CD4-positive, alpha-beta T cell treated with Interferon alpha-2 for 1 hour (primary cell): ENCODE data around the gene HES1.
"Not testable (repeated sequence)": the region's sequence is repeated elsewhere in the genome, so short reads cannot be mapped to it uniquely, and the experiment has no call there.

Experiments used
- DNase-seq, 2 donors: peaks; one replicate each; pipeline ENCODE4 v3.0.0-alpha.2; 2020 to 2022

Gene HES1, protein sequence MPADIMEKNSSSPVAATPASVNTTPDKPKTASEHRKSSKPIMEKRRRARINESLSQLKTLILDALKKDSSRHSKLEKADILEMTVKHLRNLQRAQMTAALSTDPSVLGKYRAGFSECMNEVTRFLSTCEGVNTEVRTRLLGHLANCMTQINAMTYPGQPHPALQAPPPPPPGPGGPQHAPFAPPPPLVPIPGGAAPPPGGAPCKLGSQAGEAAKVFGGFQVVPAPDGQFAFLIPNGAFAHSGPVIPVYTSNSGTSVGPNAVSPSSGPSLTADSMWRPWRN

DNA sequence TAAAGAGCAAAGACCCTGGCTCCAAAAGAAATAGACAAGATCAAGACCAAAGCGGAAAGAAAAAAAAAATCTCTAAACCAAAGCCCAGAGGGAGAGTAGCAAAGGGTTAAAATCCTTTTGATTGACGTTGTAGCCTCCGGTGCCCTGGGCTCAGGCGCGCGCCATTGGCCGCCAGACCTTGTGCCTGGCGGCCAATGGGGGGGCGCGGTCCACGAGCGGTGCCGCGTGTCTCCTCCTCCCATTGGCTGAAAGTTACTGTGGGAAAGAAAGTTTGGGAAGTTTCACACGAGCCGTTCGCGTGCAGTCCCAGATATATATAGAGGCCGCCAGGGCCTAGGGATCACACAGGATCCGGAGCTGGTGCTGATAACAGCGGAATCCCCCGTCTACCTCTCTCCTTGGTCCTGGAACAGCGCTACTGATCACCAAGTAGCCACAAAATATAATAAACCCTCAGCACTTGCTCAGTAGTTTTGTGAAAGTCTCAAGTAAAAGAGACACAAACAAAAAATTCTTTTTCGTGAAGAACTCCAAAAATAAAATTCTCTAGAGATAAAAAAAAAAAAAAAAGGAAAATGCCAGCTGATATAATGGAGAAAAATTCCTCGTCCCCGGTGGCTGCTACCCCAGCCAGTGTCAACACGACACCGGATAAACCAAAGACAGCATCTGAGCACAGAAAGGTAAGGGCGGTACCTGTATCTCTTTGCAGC lies at the start of gene HES1:
Gene HES1, plus strand, starts transcription at position 343 of the 713 bp plus-strand sequence. Its CDS starts 233 bp downstream, at position 576.
- DNase-seq = peak; percentile 41 to 54

- no peak for DNase-seq
These were observed 49.4 kb upstream of the HES1 start for GRCh38 chr3:194086388-194087075.

- no peak for DNase-seq
These were observed 48.7 kb upstream of the HES1 start for GRCh38 chr3:194087280-194087679.

GRCh38 chr3:194087995-194088855 lies 47.7 kb upstream of the HES1 start:
- no peak for DNase-seq

GRCh38 chr3:194089357-194090177 lies 46.4 kb upstream of the HES1 start:
- peak; percentile 29 to 83 for DNase-seq

- DNase-seq = not testable (repeated sequence)
These were observed 45.8 kb upstream of the HES1 start for GRCh38 chr3:194090178-194090555.

- DNase-seq = no peak
These were observed 45.2 kb upstream of the HES1 start for GRCh38 chr3:194090716-194091115.

GRCh38 chr3:194091141-194091540 lies 44.8 kb upstream of the HES1 start:
- no peak for DNase-seq

- not testable (repeated sequence) for DNase-seq
These were observed 44.1 kb upstream of the HES1 start for GRCh38 chr3:194091897-194092296.

DNA sequence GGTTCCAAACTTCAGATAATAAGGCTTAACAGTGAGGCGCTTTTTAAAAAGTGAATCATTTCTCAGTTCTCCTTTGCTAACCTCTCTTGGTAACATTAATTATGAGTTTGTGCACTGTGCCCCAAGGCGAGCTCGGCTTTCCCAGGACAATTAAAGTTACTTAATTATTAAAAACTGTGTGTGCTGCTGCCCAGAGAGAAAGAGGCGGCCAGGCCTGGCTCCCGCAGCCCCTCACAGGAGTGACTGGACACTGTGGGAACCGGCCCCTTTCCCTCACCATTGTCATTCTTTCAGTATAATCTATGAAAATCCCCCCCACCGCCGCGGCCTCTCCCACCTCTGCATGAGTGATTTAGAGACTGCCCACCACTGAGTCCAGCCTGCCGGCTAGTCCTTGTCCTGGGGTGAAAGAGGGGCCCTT lies 43.1 kb upstream of the HES1 start:
- DNase-seq = no peak

- no peak for DNase-seq
These were observed 42.1 kb upstream of the HES1 start for GRCh38 chr3:194093842-194094241.

DNA sequence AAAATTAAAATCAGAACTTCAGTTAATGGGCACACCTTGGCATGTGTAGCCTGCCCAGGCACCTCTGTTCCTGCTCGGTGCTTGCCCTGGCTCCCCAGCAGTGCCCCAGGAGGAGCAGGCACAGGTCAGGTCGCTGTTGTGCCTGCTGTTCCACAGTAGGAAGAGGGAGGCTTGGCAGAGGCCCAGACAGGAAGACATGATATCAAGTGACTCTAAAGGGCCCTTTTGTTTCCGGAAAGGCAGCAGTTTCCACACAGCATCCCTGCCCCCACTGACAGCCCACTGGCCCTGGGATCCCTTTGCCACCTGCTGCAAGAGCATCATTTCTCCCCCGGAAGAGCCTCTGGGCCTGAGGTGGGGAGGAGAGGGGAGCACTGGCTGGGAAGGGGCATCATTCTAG lies 40.5 kb upstream of the HES1 start:
- no peak for DNase-seq

DNA sequence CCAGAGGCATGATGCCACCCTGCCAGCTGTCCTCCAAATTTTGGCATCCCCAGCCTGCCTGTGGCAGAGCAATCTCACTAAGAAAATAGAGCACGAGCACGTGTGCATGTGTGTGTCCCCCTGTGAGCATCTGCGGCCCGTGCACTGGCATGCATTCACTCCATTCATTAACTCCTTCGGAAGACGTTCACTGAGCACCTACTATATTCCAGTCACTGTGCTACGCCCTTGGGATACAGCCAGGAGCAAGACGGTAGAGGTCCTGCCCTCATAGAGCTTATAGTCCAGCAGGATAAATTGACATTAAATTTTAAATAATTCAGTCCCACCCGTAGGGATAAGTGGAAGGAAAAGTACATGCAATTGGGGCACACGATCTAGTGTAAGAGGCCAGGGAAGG lies 40.0 kb upstream of the HES1 start:
- no peak for DNase-seq

DNA sequence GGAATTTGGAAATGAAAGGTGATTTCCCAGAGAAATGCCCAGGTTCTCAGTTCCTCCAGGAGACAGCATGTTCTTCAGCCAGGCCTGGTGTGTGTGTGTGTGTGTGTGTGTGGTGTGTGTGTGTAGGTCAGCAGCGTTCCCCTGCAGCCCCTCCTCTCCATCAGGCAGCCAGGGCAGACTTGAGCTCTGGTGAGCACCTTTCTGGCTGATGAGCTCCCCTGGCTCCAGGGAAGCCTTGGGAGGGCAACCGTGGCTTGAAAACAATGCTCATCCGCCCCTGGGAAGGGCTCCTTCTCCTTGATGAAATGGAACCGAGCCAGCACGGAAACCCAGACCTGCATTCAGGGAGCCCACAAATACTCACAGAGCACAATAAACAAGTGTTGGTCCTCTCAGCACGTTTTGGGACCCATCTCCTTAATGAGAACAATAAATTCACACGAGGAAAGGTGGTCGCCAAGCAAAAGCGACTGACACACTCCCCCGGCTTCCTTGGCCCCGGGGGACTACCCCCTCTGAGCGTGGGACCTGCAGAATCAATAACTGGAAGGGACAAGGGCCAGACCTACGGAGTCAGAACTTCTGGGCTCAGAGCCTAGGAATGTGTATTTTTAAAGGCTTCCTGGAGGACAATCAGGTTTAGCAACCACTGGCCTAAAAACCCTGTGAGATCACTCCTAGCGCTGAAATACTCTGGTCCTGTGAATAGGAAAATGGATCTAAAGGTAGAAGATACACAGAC lies 38.6 kb upstream of the HES1 start:
- DNase-seq = no peak

GRCh38 chr3:194098081-194098842 lies 37.7 kb upstream of the HES1 start:
- peak; percentile 2 to 43 for DNase-seq

GRCh38 chr3:194098843-194099183 lies 37.1 kb upstream of the HES1 start:
- DNase-seq = no peak

GRCh38 chr3:194099215-194099614 lies 36.7 kb upstream of the HES1 start:
- no peak for DNase-seq

- DNase-seq = no peak
These were observed 35.0 kb upstream of the HES1 start for GRCh38 chr3:194100856-194101390.

DNA sequence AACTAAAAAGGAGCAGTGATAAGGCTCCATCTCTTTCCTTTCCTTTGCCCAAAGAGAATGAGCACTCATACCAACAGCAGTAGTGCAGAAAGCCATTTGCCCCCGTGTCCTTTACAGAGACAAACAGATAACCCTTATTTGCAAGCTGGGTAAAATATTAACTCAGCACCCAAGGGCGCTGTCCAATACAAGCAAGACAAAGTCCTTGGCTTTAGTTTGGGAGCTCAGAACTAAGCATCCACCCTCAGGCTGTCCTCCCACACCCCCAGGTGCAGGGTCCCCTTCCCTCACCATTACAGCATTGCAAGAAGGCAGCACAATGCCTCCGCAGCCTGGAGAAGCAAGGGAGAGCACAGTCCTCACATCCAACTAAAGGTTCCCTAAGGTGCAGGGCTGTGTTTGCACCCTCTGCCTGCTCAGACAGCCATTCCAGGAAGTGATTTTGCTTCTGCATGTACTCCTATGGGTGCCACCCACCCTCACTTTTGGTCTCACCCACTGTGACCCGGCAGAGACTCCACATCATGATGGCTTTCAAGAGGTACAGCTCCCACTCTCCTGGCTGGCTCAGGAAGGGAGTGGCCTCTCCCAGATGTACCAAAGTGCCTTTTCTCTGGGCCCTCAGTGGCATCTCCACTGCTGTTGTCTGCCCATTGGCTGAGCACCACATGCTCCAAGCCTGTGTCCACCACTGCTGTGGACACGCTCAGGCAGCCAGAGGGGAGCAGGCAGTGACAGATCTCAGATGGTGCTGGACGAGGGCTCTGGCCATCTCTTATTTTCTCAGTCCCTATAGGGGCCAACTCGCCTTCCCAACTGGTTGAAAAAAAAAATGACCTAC lies 34.1 kb upstream of the HES1 start:
- DNase-seq = no peak
